Neural cell (in vitro differentiated cells): ENCODE results near the gene UNC5B. TPM values are rescaled to one million over a fixed set of nuclear protein-coding genes. Genes with fewer than 3 reads are reported as not detected.

Source experiments
- H2AFZ ChIP-seq: fragments of 200-600, 300-800 bp; sonication (generic), shearing (Covaris generic); 2 replicates; pipeline ENCODE4 v1.6.0; 2014; ENCODE audit warnings: low read depth, mild to moderate bottlenecking, antibody characterized with exemption, low read length, moderate library complexity
- H3F3A ChIP-seq: fragments of 200-600 bp; shearing (Covaris generic); 2 replicates; pipeline ENCODE4 v1.6.1; 2016; ENCODE audit warnings: mild to moderate bottlenecking, moderate library complexity, mixed read lengths, antibody characterized with exemption, low read length; ENCODE audit not compliant: insufficient read depth, poor library complexity, severe bottlenecking
- H3K27ac ChIP-seq: fragments of 200-600, 300-800 bp; sonication (generic), shearing (Covaris generic); 2 replicates; pipeline ENCODE4 v1.5.1; 2014; ENCODE audit warnings: mild to moderate bottlenecking, low read length, moderate library complexity
- H3K27me3 ChIP-seq: fragments of 300-800, 200-600 bp; sonication (generic), shearing (Covaris generic); 2 replicates; pipeline ENCODE4 v1.6.0; 2014; ENCODE audit warnings: mild to moderate bottlenecking, low read depth, low read length, moderate library complexity; ENCODE audit not compliant: insufficient read depth
- H3K36me3 ChIP-seq: fragments of 300-800, 200-600 bp; sonication (generic), shearing (Covaris generic); 2 replicates; pipeline ENCODE4 v1.5.1; 2014; ENCODE audit warnings: mild to moderate bottlenecking, antibody characterized with exemption, low read length, moderate library complexity; ENCODE audit not compliant: insufficient read depth
- H3K4me2 ChIP-seq: fragments of 300-800, 200-600 bp; sonication (generic), shearing (Covaris generic); 2 replicates; pipeline ENCODE4 v1.6.0; 2014; ENCODE audit warnings: mild to moderate bottlenecking, low read length
- H3K4me3 ChIP-seq: fragments of 300-800, 200-600 bp; sonication (generic), shearing (Covaris generic); 2 replicates; pipeline ENCODE4 v1.5.1; 2014; ENCODE audit warnings: mild to moderate bottlenecking, low read length, moderate library complexity
- H3K79me2 ChIP-seq: fragments of 200-600 bp; shearing (Covaris generic); replicated peaks from 2 replicates; pipeline ENCODE4 v1.6.0; 2014; ENCODE audit warnings: mild to moderate bottlenecking, low read length, moderate library complexity; ENCODE audit not compliant: insufficient read depth
- H3K9ac ChIP-seq: fragments of 300-800, 200-600 bp; sonication (generic), shearing (Covaris generic); 2 replicates; pipeline ENCODE4 v1.6.1; 2016; ENCODE audit warnings: mild to moderate bottlenecking, low read length, mixed read lengths
- H3K9me2 ChIP-seq: fragments of 200-600 bp; shearing (Covaris generic); 2 replicates; pipeline ENCODE4 v1.6.1; 2016; ENCODE audit warnings: mild to moderate bottlenecking, low read length, mixed read lengths; ENCODE audit not compliant: insufficient read depth
- H3K9me3 ChIP-seq: fragments of 200-600, 300-800 bp; sonication (generic), shearing (Covaris generic); 2 replicates; pipeline ENCODE4 v1.6.1; 2016; ENCODE audit warnings: mild to moderate bottlenecking, mixed run types, low read length, moderate library complexity, mixed read lengths
- H4K20me1 ChIP-seq: fragments of 200-600 bp; shearing (Covaris generic); 2 replicates; pipeline ENCODE4 v1.6.1; 2016; ENCODE audit warnings: mild to moderate bottlenecking, mixed run types; ENCODE audit not compliant: insufficient read depth
- EP300 ChIP-seq: fragments of 450-650 bp; conservative IDR thresholded peaks from 2 replicates; pipeline ENCODE4 v1.6.1; 2014; ENCODE audit warnings: antibody characterized with exemption, mild to moderate bottlenecking, moderate library complexity; ENCODE audit not compliant: poor library complexity, severe bottlenecking
- EZH2 ChIP-seq: fragments of 200-600, 300-800 bp; shearing (Covaris generic), sonication (generic); IDR thresholded peaks from 2 replicates; pipeline ENCODE4 v1.6.1; 2014; ENCODE audit warnings: antibody characterized with exemption, low read length, borderline replicate concordance, mild to moderate bottlenecking; ENCODE audit not compliant: insufficient read depth, poor library complexity, severe bottlenecking
- MXI1 ChIP-seq: fragments of 450-650 bp; conservative IDR thresholded peaks from 2 replicates; pipeline ENCODE4 v1.6.1; 2014; ENCODE audit warnings: antibody characterized with exemption, mild to moderate bottlenecking; ENCODE audit not compliant: poor library complexity, severe bottlenecking
- POLR2AphosphoS5 ChIP-seq: IDR thresholded peaks from 2 replicates; pipeline ENCODE4 v1.6.1; 2012
- RAD21 ChIP-seq: fragments of 450-650 bp; conservative IDR thresholded peaks from 2 replicates; pipeline ENCODE4 v1.6.1; 2014; ENCODE audit warnings: antibody characterized with exemption, mild to moderate bottlenecking, moderate library complexity
- SMC3 ChIP-seq: fragments of 450-650 bp; conservative IDR thresholded peaks from 2 replicates; pipeline ENCODE4 v1.6.1; 2014; ENCODE audit warnings: antibody characterized with exemption, mild to moderate bottlenecking, moderate library complexity; ENCODE audit not compliant: poor library complexity
- TAF1 ChIP-seq: IDR thresholded peaks from 2 replicates; pipeline ENCODE4 v1.6.1; 2012; ENCODE audit warnings: low read depth
- polyA plus RNA-seq: library from polyadenylated mRNA; depleted of rRNA; stranded (reverse); fragments of >200 nt; gene quantifications from 2 replicates; pipeline ENCODE4 v1.2.3, GENCODE V29; 2014
- TF ChIP-seq, protein P1 (sequence below): IDR thresholded peaks from 2 replicates; pipeline ENCODE4 v1.6.1; 2012; ENCODE audit warnings: borderline replicate concordance
- TF ChIP-seq, protein P2 (sequence below): fragments of 450-650 bp; IDR thresholded peaks from 2 replicates; pipeline ENCODE4 v1.5.1; 2014; ENCODE audit warnings: antibody characterized with exemption, mild to moderate bottlenecking, moderate library complexity; ENCODE audit not compliant: poor library complexity, severe bottlenecking

The UNC5B gene
- polyA plus RNA-seq, 1 donor from 2014 or later, result 2.0 TPM

DNA sequence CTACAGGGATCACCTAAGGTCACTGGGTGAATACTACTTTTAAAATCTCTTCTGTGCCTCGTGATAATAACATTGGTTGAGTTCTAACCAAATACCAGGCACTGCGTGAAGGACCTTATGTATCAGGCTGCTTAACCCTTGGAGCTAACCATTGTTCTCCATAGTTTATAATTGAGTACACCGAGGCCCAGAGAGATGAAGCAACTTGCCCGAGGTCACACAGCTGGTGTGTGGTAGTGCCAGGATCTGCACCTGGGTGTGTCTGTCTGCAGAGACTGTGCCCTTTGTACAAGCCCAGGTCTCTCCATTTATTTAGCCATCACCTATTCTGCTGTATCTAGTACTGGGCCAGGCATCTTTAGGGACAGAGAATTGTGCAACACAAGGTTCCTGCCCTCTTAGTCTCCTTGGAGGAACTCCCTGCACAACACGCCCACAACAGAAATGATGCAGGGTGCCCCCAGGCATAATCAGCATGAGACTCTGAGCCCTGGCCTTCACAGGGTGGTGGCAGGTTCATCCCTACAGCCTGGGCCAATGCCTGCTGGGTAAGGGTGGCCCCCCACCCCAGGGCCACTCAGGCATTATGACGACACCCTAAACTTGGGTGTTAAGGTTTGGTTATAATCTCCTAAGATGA lies 31.5 kb downstream of the UNC5B start:
- no peaks in the 10 kb centered on the region for H3K27me3 ChIP-seq
- H3K9ac ChIP-seq, result no peak overlapping the region
- H2AFZ ChIP-seq, result no peak overlapping the region
- H3K79me2 ChIP-seq, result no peaks in the 10 kb centered on the region
- TF ChIP-seq POLR2AphosphoS5 (no peak), EP300 (no peak), TAF1 (no peak), MXI1 (no peak), RAD21 (no peak), EZH2 (no peak), SMC3 (no peak)
- TF ChIP-seq, protein P1, sequence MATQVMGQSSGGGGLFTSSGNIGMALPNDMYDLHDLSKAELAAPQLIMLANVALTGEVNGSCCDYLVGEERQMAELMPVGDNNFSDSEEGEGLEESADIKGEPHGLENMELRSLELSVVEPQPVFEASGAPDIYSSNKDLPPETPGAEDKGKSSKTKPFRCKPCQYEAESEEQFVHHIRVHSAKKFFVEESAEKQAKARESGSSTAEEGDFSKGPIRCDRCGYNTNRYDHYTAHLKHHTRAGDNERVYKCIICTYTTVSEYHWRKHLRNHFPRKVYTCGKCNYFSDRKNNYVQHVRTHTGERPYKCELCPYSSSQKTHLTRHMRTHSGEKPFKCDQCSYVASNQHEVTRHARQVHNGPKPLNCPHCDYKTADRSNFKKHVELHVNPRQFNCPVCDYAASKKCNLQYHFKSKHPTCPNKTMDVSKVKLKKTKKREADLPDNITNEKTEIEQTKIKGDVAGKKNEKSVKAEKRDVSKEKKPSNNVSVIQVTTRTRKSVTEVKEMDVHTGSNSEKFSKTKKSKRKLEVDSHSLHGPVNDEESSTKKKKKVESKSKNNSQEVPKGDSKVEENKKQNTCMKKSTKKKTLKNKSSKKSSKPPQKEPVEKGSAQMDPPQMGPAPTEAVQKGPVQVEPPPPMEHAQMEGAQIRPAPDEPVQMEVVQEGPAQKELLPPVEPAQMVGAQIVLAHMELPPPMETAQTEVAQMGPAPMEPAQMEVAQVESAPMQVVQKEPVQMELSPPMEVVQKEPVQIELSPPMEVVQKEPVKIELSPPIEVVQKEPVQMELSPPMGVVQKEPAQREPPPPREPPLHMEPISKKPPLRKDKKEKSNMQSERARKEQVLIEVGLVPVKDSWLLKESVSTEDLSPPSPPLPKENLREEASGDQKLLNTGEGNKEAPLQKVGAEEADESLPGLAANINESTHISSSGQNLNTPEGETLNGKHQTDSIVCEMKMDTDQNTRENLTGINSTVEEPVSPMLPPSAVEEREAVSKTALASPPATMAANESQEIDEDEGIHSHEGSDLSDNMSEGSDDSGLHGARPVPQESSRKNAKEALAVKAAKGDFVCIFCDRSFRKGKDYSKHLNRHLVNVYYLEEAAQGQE, result no peak
- TF ChIP-seq, protein P2, sequence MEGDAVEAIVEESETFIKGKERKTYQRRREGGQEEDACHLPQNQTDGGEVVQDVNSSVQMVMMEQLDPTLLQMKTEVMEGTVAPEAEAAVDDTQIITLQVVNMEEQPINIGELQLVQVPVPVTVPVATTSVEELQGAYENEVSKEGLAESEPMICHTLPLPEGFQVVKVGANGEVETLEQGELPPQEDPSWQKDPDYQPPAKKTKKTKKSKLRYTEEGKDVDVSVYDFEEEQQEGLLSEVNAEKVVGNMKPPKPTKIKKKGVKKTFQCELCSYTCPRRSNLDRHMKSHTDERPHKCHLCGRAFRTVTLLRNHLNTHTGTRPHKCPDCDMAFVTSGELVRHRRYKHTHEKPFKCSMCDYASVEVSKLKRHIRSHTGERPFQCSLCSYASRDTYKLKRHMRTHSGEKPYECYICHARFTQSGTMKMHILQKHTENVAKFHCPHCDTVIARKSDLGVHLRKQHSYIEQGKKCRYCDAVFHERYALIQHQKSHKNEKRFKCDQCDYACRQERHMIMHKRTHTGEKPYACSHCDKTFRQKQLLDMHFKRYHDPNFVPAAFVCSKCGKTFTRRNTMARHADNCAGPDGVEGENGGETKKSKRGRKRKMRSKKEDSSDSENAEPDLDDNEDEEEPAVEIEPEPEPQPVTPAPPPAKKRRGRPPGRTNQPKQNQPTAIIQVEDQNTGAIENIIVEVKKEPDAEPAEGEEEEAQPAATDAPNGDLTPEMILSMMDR, result no peak
- H3K36me3 ChIP-seq, result no peaks in the 10 kb centered on the region
- no peak overlapping the region for H3K4me2 ChIP-seq
- no peaks in the 10 kb centered on the region for H3K9me2 ChIP-seq
- H3F3A ChIP-seq, result no peaks in the 10 kb centered on the region
- no peaks in the 10 kb centered on the region for H3K9me3 ChIP-seq
- no peaks in the 10 kb centered on the region for H4K20me1 ChIP-seq
- no peak overlapping the region for H3K4me3 ChIP-seq
- no peak overlapping the region for H3K27ac ChIP-seq

DNA sequence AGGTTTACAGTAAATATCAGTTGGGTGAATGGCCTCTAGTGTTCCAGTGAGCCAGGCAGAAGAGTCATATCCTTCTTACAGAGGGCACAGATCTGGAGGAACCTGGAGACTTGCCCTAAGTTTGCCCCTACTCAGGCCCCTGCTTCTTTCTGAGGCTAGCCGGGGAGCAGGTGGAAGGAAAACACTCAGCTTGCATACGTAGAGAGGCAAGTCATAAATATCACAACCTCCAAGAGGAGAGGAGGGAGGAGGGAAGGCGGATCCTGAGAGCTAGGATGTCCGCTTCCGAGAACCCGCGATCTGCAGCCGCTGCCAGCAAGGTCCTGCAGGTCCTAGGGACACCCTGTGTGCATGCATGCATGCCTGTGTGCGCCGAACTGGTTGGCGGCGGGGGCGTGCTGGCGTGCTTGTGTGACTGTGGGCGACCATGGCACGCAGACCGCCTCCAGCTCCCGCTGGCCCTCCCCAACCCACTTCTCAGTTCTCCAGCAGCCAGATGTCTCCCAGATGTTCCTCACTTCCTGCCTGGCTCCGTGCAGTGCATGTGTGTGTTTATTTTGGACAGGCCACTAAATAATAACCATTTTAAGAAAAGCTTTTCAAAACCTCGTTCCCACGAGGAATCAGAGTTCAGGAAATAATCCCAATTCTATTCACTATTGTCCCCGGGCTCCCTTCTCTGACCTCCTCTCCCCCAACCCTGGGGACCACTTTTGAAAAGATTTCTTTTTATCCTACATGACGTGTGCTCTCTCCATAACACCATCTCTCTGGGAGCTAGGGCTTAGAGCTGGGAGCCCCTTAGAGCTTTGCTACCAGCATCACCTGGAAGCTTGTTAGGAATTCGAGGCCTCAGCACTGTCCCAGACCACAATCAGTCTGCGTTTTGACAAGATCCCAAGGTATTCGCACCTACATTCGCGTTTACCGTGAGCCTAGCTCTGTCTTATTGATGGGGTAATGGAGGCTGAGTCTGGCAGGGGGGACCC lies 32.4 kb downstream of the UNC5B start:
- Histone ChIP-seq H3K4me3 (no peak overlapping the region), H3K36me3 (no peaks in the 10 kb centered on the region), H3K79me2 (no peaks in the 10 kb centered on the region), H3K9me3 (no peaks in the 10 kb centered on the region), H3K9me2 (no peaks in the 10 kb centered on the region), H2AFZ (no peak overlapping the region), H3K9ac (no peak overlapping the region), H3F3A (no peaks in the 10 kb centered on the region), H3K27ac (no peak overlapping the region), H4K20me1 (no peaks in the 10 kb centered on the region), H3K27me3 (no peaks in the 10 kb centered on the region), H3K4me2 (no peak overlapping the region)
- TF ChIP-seq MXI1 (no peak), EZH2 (no peak), SMC3 (no peak), TAF1 (no peak), EP300 (no peak), RAD21 (no peak), POLR2AphosphoS5 (no peak)
- TF ChIP-seq, protein P2, result no peak
- TF ChIP-seq, protein P1, result no peak
